Measurements from ENCODE around the gene SCG5.

GRCh38 chr15:32675466-32675865 is 34.0 kb downstream of the SCG5 start:
- TF ChIP-seq, protein P1, sequence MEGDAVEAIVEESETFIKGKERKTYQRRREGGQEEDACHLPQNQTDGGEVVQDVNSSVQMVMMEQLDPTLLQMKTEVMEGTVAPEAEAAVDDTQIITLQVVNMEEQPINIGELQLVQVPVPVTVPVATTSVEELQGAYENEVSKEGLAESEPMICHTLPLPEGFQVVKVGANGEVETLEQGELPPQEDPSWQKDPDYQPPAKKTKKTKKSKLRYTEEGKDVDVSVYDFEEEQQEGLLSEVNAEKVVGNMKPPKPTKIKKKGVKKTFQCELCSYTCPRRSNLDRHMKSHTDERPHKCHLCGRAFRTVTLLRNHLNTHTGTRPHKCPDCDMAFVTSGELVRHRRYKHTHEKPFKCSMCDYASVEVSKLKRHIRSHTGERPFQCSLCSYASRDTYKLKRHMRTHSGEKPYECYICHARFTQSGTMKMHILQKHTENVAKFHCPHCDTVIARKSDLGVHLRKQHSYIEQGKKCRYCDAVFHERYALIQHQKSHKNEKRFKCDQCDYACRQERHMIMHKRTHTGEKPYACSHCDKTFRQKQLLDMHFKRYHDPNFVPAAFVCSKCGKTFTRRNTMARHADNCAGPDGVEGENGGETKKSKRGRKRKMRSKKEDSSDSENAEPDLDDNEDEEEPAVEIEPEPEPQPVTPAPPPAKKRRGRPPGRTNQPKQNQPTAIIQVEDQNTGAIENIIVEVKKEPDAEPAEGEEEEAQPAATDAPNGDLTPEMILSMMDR (conservative IDR thresholded peaks at IDR 0.05; ENCODE audit: low read length) = no peak
- TF ChIP-seq EZH2phosphoT487 (IDR thresholded peaks at IDR 0.05; ENCODE audit: borderline replicate concordance) = no peak
